Omental fat pad (tissue), 4 donors: ENCODE data around the gene PCBD2. TPM values are rescaled to one million over a fixed set of nuclear protein-coding genes. Genes with fewer than 3 reads are reported as not detected.
"Not testable (repeated sequence)": the region's sequence is repeated elsewhere in the genome, so short reads cannot be mapped to it uniquely, and the experiment has no call there.

ENCODE experiments used
- ATAC-seq: fragments of 150-250 bp; one replicate; pipeline ENCODE4 v1.9.1; 2016; ENCODE audit warnings: mild to moderate bottlenecking, moderate library complexity; ENCODE audit not compliant: low FRiP score
- DNase-seq: peaks from one replicate; pipeline ENCODE4 v3.0.0-alpha.2; 2019; ENCODE audit warnings: low spot score
- CTCF ChIP-seq, 3 donors: fragments of 450-650 bp; IDR thresholded peaks; one replicate each; pipeline ENCODE4 v1.5.1; 2016 to 2017; ENCODE audit warnings: antibody characterized with exemption in 3 of 3, mild to moderate bottlenecking in 3 of 3, moderate library complexity in 2 of 3
- total RNA-seq, 4 donors: library from RNA; depleted of rRNA; stranded (reverse); fragments of >200 nt; gene quantifications; one replicate each; pipeline ENCODE4 v1.1.0, GENCODE V29; 2016

Gene PCBD2
- total RNA-seq, 4 donors from 2014 or later: 5.4 to 10.3 (median 7.3) TPM

- ATAC-seq (no peak), DNase-seq (no peak)
- no peak for TF ChIP-seq CTCF (IDR thresholded peaks at IDR 0.05)
These were observed 70.3 kb downstream of the PCBD2 start for GRCh38 chr5:134975078-134975715.

GRCh38 chr5:134975843-134976242 is 70.9 kb downstream of the PCBD2 start:
- DNase-seq: no peak
- ATAC-seq: no peak
- TF ChIP-seq CTCF (IDR thresholded peaks at IDR 0.05): no peak

GRCh38 chr5:134976841-134977240 is 71.9 kb downstream of the PCBD2 start:
- ATAC-seq (no peak), DNase-seq (no peak)
- TF ChIP-seq CTCF (IDR thresholded peaks at IDR 0.05): no peak

GRCh38 chr5:134979416-134979815 is 74.5 kb downstream of the PCBD2 start:
- ATAC-seq (no peak), DNase-seq (no peak)
- TF ChIP-seq CTCF (IDR thresholded peaks at IDR 0.05): no peak

GRCh38 chr5:134982230-134982629 is 77.3 kb downstream of the PCBD2 start:
- ATAC-seq: no peak
- no peak for DNase-seq
- no peak for TF ChIP-seq CTCF (IDR thresholded peaks at IDR 0.05)

GRCh38 chr5:134989266-134989830 is 84.4 kb downstream of the PCBD2 start:
- TF ChIP-seq CTCF (IDR thresholded peaks at IDR 0.05): no peak
- ATAC-seq (no peak), DNase-seq (no peak)

- not testable (repeated sequence) for ATAC-seq, DNase-seq
These were observed 85.3 kb downstream of the PCBD2 start for GRCh38 chr5:134990183-134990582.
